Measurements from ENCODE around the gene EDARADD. TPM values are rescaled to one million over a fixed set of nuclear protein-coding genes. Genes with fewer than 3 reads are reported as not detected.

The EDARADD gene
- total RNA-seq, 1 donor from 2014 or later, result 12.3 TPM

GRCh38 chr1:236421850-236422516, 27.9 kb downstream of the EDARADD start:
- Mint-ChIP-seq H3K27me3 (no peaks in the 10 kb centered on the region), H3K36me3 (ENCODE audit: insufficient read depth) (peaks cover 6% of the 10 kb centered on the region), H3K27ac (no peak overlapping the region), H3K4me1 (ENCODE audit: low read depth) (no peaks in the 10 kb centered on the region), H3K9me3 (ENCODE audit: low read depth) (no peaks in the 10 kb centered on the region), H3K4me3 (ENCODE audit: low read depth) (no peak overlapping the region)
- no peak for DNase-seq (ENCODE audit: low spot score, unreplicated experiment)
- no peak for TF ChIP-seq CTCF (IDR thresholded peaks at IDR 0.05; ENCODE audit: unreplicated experiment)

GRCh38 chr1:236422517-236422876, 28.4 kb downstream of the EDARADD start:
- DNase-seq (ENCODE audit: low spot score, unreplicated experiment), result no peak
- Mint-ChIP-seq H3K27me3 (no peaks in the 10 kb centered on the region), H3K9me3 (ENCODE audit: low read depth) (no peaks in the 10 kb centered on the region), H3K4me1 (ENCODE audit: low read depth) (no peaks in the 10 kb centered on the region), H3K4me3 (ENCODE audit: low read depth) (no peak overlapping the region), H3K36me3 (ENCODE audit: insufficient read depth) (peaks cover 6% of the 10 kb centered on the region), H3K27ac (no peak overlapping the region)
- TF ChIP-seq CTCF (IDR thresholded peaks at IDR 0.05; ENCODE audit: unreplicated experiment), result no peak

- peaks cover 3% of the 10 kb centered on the region for H3K4me1 Mint-ChIP-seq (ENCODE audit: low read depth)
- no peak for TF ChIP-seq CTCF (IDR thresholded peaks at IDR 0.05; ENCODE audit: unreplicated experiment)
- no peak overlapping the region for H3K27ac Mint-ChIP-seq
- no peaks in the 10 kb centered on the region for H3K27me3 Mint-ChIP-seq
- no peaks in the 10 kb centered on the region for H3K9me3 Mint-ChIP-seq (ENCODE audit: low read depth)
- H3K36me3 Mint-ChIP-seq (ENCODE audit: insufficient read depth), result peaks cover 16% of the 10 kb centered on the region
- H3K4me3 Mint-ChIP-seq (ENCODE audit: low read depth), result no peak overlapping the region
- no peak for DNase-seq (ENCODE audit: low spot score, unreplicated experiment)
Measured at GRCh38 chr1:236425031-236425663, 31.1 kb downstream of the EDARADD start.

GRCh38 chr1:236426215-236426614, 32.1 kb downstream of the EDARADD start:
- Mint-ChIP-seq H3K4me1 (ENCODE audit: low read depth) (peaks cover 3% of the 10 kb centered on the region), H3K27me3 (no peaks in the 10 kb centered on the region), H3K36me3 (ENCODE audit: insufficient read depth) (peaks cover 16% of the 10 kb centered on the region), H3K27ac (no peak overlapping the region), H3K4me3 (ENCODE audit: low read depth) (no peak overlapping the region), H3K9me3 (ENCODE audit: low read depth) (no peaks in the 10 kb centered on the region)
- TF ChIP-seq CTCF (IDR thresholded peaks at IDR 0.05; ENCODE audit: unreplicated experiment), result no peak
- no peak for DNase-seq (ENCODE audit: low spot score, unreplicated experiment)

GRCh38 chr1:236429715-236430274, 35.7 kb downstream of the EDARADD start:
- no peak for DNase-seq (ENCODE audit: low spot score, unreplicated experiment)
- Mint-ChIP-seq H3K9me3 (ENCODE audit: low read depth) (no peaks in the 10 kb centered on the region), H3K36me3 (ENCODE audit: insufficient read depth) (peaks cover 22% of the 10 kb centered on the region), H3K27ac (peak overlapping the region; percentile 39), H3K27me3 (no peaks in the 10 kb centered on the region), H3K4me3 (ENCODE audit: low read depth) (no peak overlapping the region), H3K4me1 (ENCODE audit: low read depth) (peaks cover 3% of the 10 kb centered on the region)
- TF ChIP-seq CTCF (IDR thresholded peaks at IDR 0.05; ENCODE audit: unreplicated experiment), result no peak
